HL-60 (cell line): ENCODE results near the gene ZC3H14.

Experiments used
- DNase-seq, 2 experiments: peaks; one replicate each; pipeline ENCODE4 v3.0.0-alpha.2; 2010 to 2020; ENCODE audit warnings: low read depth in 1 of 2, low spot score in 1 of 2
- H3K27ac ChIP-seq: fragments of 250-450 bp; sonication (Bioruptor Pico); replicated peaks from 2 replicates; pipeline ENCODE4 v1.5.1; 2020; ENCODE audit warnings: mild to moderate bottlenecking, moderate library complexity
- H3K27me3 ChIP-seq: fragments of 250-450 bp; sonication (Bioruptor Pico); 2 replicates; pipeline ENCODE4 v1.5.1; 2021; ENCODE audit warnings: mild to moderate bottlenecking, moderate library complexity; ENCODE audit not compliant: insufficient read depth, poor library complexity, severe bottlenecking
- H3K4me3 ChIP-seq: replicated peaks from 2 replicates; pipeline ENCODE4 v1.5.1; 2011; ENCODE audit warnings: mild to moderate bottlenecking, control low read depth, low read length; ENCODE audit not compliant: insufficient read depth
- CTCF ChIP-seq: IDR thresholded peaks from one replicate; pipeline ENCODE4 v1.5.1; 2011; ENCODE audit warnings: low read length, control low read depth, inconsistent platforms; ENCODE audit not compliant: insufficient read depth
- GABPA ChIP-seq: IDR thresholded peaks from 2 replicates; pipeline ENCODE4 v1.6.1; 2012; ENCODE audit warnings: low read depth
- POLR2AphosphoS5 ChIP-seq: IDR thresholded peaks from 2 replicates; pipeline ENCODE4 v1.6.1; 2012; ENCODE audit warnings: low read depth
- REST ChIP-seq: IDR thresholded peaks from 2 replicates; pipeline ENCODE4 v1.6.1; 2012; ENCODE audit warnings: low read depth; ENCODE audit not compliant: insufficient replicate concordance
- SPI1 ChIP-seq: IDR thresholded peaks from 2 replicates; pipeline ENCODE4 v1.6.1; 2012; ENCODE audit warnings: low read depth, mild to moderate bottlenecking, borderline replicate concordance

ZC3H14 gene

DNA sequence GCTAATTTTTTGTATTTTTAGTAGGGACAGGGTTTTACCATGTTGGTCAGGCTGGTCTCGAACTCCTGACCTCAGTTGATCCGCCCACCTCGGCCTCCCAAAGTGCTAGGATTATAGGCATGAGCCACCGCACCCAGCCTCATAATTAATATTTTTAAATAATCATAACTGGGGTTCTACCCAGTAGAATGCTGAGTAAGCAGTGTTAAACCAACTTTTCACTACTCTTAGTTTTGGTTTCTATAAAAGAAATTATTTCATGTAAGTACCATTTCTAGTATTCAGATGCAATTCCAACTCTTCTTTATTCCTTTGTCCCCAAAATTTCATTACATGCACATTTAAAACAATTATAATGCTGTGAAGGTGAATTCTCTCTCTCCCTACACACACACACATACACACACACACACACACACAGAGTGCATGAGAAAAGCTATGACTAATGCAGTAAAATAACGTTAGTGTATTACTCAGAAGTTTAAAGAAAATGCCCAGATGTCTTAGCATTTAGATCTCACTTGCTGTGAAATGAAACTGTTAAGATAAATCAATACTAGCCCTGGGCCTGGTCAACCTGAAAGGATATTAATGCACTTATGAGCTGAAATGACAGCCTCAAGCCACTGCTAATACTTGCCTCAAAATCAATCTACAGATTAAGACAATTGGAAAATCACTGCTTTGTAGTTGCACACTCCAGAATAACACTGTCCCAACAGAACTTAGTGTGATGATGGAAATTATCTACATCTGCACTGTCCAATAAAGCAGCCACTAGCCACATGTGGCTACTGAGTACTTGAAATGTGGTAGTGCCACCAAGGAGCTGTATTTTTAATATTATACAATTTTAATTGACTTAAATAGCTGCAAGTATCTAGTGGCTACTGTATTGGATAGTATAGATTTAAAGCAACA lies 44.0 kb upstream of the ZC3H14 start:
- peaks cover 2% of the 10 kb centered on the region for H3K27me3 ChIP-seq
- DNase-seq, result no peak
- no peak overlapping the region for H3K4me3 ChIP-seq
- no peak overlapping the region for H3K27ac ChIP-seq
- TF ChIP-seq GABPA (no peak), REST (no peak), POLR2AphosphoS5 (no peak), CTCF (no peak), SPI1 (no peak)

DNA sequence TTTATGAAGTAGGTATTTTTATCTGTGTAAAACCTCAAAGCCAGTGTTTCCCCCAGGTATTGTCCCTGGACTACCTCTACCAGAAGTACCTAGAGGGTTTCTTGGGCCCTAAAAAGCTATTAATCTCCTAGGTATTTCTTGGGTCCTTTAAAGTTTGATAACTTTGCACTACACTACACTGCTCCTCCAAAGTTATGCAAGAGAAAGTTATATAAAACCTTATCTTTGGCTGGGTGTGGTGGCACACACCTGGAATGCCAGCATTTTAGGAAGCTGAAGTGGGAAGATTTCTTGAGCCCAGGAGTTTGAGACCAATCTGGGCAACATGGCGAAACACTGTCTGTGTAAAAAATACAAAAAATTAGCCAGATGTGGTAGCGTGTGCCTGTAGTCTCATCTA lies 42.9 kb upstream of the ZC3H14 start:
- Histone ChIP-seq H3K27me3 (peaks cover 2% of the 10 kb centered on the region), H3K4me3 (no peak overlapping the region)

More for the DNA sequence above, 42.9 kb upstream of the ZC3H14 start:
- no peak for DNase-seq
- no peak for TF ChIP-seq SPI1
- TF ChIP-seq GABPA, result no peak
- TF ChIP-seq CTCF, result no peak
- no peak for TF ChIP-seq REST
- TF ChIP-seq POLR2AphosphoS5, result no peak
- H3K27ac ChIP-seq, result no peak overlapping the region
